GM21737 (cell line): Measurements from ENCODE around the gene PLCB3.
A peak's percentile ranks its signal among the peaks of the same experiment; 100 is the strongest.

ENCODE experiments used
- ATAC-seq: cut with Tn5 transposase; IDR thresholded peaks from one replicate; pipeline ENCODE4 v1.9.1; 2021; ENCODE audit warnings: mild to moderate bottlenecking, moderate library complexity; ENCODE audit not compliant: unreplicated experiment

PLCB3 gene

DNA sequence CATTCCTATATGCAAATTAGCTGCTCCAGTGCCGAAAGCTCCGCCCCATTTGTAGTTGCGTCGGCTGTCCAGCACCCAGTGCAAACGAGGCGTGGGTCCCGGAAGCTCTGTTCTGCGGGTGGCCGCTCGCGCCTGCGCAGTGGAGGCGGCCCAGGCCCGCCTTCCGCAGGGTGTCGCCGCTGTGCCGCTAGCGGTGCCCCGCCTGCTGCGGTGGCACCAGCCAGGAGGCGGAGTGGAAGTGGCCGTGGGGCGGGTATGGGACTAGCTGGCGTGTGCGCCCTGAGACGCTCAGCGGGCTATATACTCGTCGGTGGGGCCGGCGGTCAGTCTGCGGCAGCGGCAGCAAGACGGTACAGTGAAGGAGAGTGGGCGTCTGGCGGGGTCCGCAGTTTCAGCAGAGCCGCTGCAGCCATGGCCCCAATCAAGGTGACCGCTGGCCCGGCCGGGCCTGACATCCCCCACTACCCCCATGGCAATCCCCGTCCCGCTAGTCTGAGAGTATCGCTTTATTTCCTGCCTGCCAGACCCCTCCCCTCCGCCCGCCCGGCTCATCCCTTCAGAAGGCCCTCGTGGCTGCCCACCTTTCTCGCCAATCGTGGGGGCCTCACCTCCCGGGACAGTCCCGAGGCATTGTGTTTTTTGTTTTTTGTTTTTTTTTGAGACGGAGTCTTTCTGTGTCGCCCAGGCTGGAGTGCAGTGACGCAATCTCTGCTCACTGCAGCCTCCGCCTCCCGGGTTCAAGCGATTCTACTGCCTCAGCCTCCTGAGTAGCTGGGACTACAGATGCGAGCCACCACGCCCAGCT, 66.8 kb downstream of the PLCB3 start, which contains the start of gene PRDX5:
Gene PRDX5 (plus strand): TSS at position 161 of the 805 bp plus-strand sequence. CDS start 95 bp downstream, at position 256.
- ATAC-seq, result peak; percentile 63
